Osteocyte (in vitro differentiated cells): ENCODE results near the gene USP48. TPM values are rescaled to one million over a fixed set of nuclear protein-coding genes. Genes with fewer than 3 reads are reported as not detected.

Experiments used
- DNase-seq: peaks from one replicate; pipeline ENCODE4 v3.0.0; 2021; ENCODE audit warnings: mixed read lengths; ENCODE audit not compliant: unreplicated experiment; ENCODE audit errors: extremely low spot score
- H3K27ac Mint-ChIP-seq: one replicate; pipeline ENCODE4 v1.8.0; 2021; ENCODE audit warnings: mild to moderate bottlenecking, mixed read lengths; ENCODE audit not compliant: unreplicated experiment
- H3K27me3 Mint-ChIP-seq: one replicate; pipeline ENCODE4 v1.8.0; 2021; ENCODE audit warnings: mixed read lengths; ENCODE audit not compliant: unreplicated experiment
- H3K36me3 Mint-ChIP-seq: one replicate; pipeline ENCODE4 v1.8.0; 2021; ENCODE audit warnings: mixed read lengths; ENCODE audit not compliant: unreplicated experiment
- H3K4me1 Mint-ChIP-seq: one replicate; pipeline ENCODE4 v1.8.0; 2021; ENCODE audit warnings: mixed read lengths; ENCODE audit not compliant: unreplicated experiment
- H3K4me3 Mint-ChIP-seq: one replicate; pipeline ENCODE4 v1.8.0; 2021; ENCODE audit warnings: mild to moderate bottlenecking, moderate library complexity, mixed read lengths; ENCODE audit not compliant: unreplicated experiment
- H3K9me3 Mint-ChIP-seq: one replicate; pipeline ENCODE4 v1.8.0; 2021; ENCODE audit warnings: mixed read lengths; ENCODE audit not compliant: unreplicated experiment
- CTCF ChIP-seq: fragments of 200-600 bp; sonication (generic); IDR thresholded peaks from 2 replicates; pipeline ENCODE4 v1.5.0; 2021; ENCODE audit warnings: antibody characterized with exemption, mild to moderate bottlenecking, moderate library complexity
- total RNA-seq: library from RNA; stranded (reverse); gene quantifications from 2 replicates; pipeline ENCODE4 v1.2.1, GENCODE V29; 2021

Gene USP48
- total RNA-seq, 1 donor from 2014 or later = 73.6 TPM

- Mint-ChIP-seq H3K36me3 (peaks cover 24% of the 10 kb centered on the region), H3K9me3 (no peaks in the 10 kb centered on the region), H3K4me3 (no peak overlapping the region), H3K4me1 (peaks cover 5% of the 10 kb centered on the region), H3K27ac (no peak overlapping the region), H3K27me3 (no peaks in the 10 kb centered on the region)
- DNase-seq = no peak
- no peak for TF ChIP-seq CTCF
Measured at GRCh38 chr1:21749109-21749508, 33.8 kb downstream of the USP48 start.

- peaks cover 13% of the 10 kb centered on the region for H3K4me1 Mint-ChIP-seq
- no peak overlapping the region for H3K27ac Mint-ChIP-seq
- no peaks in the 10 kb centered on the region for H3K9me3 Mint-ChIP-seq
- DNase-seq = no peak
- H3K4me3 Mint-ChIP-seq = no peak overlapping the region
- peaks cover 18% of the 10 kb centered on the region for H3K36me3 Mint-ChIP-seq
- TF ChIP-seq CTCF = no peak
- no peaks in the 10 kb centered on the region for H3K27me3 Mint-ChIP-seq
Measured at GRCh38 chr1:21743476-21743875, 39.5 kb downstream of the USP48 start.

- TF ChIP-seq CTCF = no peak
- H3K4me3 Mint-ChIP-seq = no peak overlapping the region
Measured at GRCh38 chr1:21742578-21742977, 40.4 kb downstream of the USP48 start.

GRCh38 chr1:21741206-21741605, 41.7 kb downstream of the USP48 start:
- Mint-ChIP-seq H3K9me3 (no peaks in the 10 kb centered on the region), H3K4me1 (peaks cover 13% of the 10 kb centered on the region), H3K27me3 (no peaks in the 10 kb centered on the region), H3K36me3 (peaks cover 22% of the 10 kb centered on the region), H3K27ac (no peak overlapping the region), H3K4me3 (no peak overlapping the region)
- TF ChIP-seq CTCF = no peak
- DNase-seq = no peak

More at GRCh38 chr1:21742578-21742977, 40.4 kb downstream of the USP48 start:
- DNase-seq = no peak
- peaks cover 18% of the 10 kb centered on the region for H3K36me3 Mint-ChIP-seq
- H3K9me3 Mint-ChIP-seq = no peaks in the 10 kb centered on the region
- H3K27ac Mint-ChIP-seq = no peak overlapping the region
- H3K27me3 Mint-ChIP-seq = no peaks in the 10 kb centered on the region
- H3K4me1 Mint-ChIP-seq = peaks cover 13% of the 10 kb centered on the region

- H3K9me3 Mint-ChIP-seq = no peaks in the 10 kb centered on the region
- H3K27me3 Mint-ChIP-seq = no peaks in the 10 kb centered on the region
- no peak overlapping the region for H3K27ac Mint-ChIP-seq
- peaks cover 24% of the 10 kb centered on the region for H3K36me3 Mint-ChIP-seq
- peaks cover 8% of the 10 kb centered on the region for H3K4me1 Mint-ChIP-seq
- no peak for TF ChIP-seq CTCF
- H3K4me3 Mint-ChIP-seq = no peak overlapping the region
- DNase-seq = no peak
Measured at GRCh38 chr1:21736876-21737275, 46.1 kb downstream of the USP48 start.
